ENCODE measurements around the gene MAPK12. TPM values are rescaled to one million over a fixed set of nuclear protein-coding genes. Genes with fewer than 3 reads are reported as not detected.

Gene MAPK12
- total and polyA plus RNA-seq, 2 experiments from 2014 or later, result 12.5 to 33.8 TPM

- Histone ChIP-seq H3K27me3 (no peaks in the 10 kb centered on the region), H3K9me3 (ENCODE audit: low read depth) (no peaks in the 10 kb centered on the region), H4K20me1 (ENCODE audit: insufficient read depth, poor library complexity, severe bottlenecking) (no peaks in the 10 kb centered on the region), H3K36me3 (replicated peaks; ENCODE audit: insufficient read depth, low read depth) (no peaks in the 10 kb centered on the region), H3K4me2 (no peak overlapping the region), H2AFZ (no peak overlapping the region), H3K4me1 (ENCODE audit: insufficient read depth) (no peaks in the 10 kb centered on the region), H3K79me2 (no peaks in the 10 kb centered on the region), H3K9me2 (replicated peaks; ENCODE audit: insufficient read depth) (no peaks in the 10 kb centered on the region), H3K27ac (no peak overlapping the region), H3K4me3 (no peak overlapping the region)
- DNase-seq (ENCODE audit: low spot score), result no peak
- WGBS (ENCODE audit: low lambda C conversion rate, missing lambda C conversion rate), result 90% methylated on average over 11 of the region's 12 CpGs
- no peak for TF ChIP-seq EZH2phosphoT487 (IDR thresholded peaks at IDR 0.05; ENCODE audit: low read depth, severe bottlenecking, unreplicated experiment)
- TF ChIP-seq EZH2 (IDR thresholded peaks at IDR 0.05; ENCODE audit: borderline replicate concordance), result no peak
- no peak for TF ChIP-seq CTCF (IDR thresholded peaks at IDR 0.05; ENCODE audit: poor library complexity)
Measured at GRCh38 chr22:50256258-50256862, 5.1 kb downstream of the MAPK12 start.

- H3K9me3 ChIP-seq (ENCODE audit: low read depth), result no peaks in the 10 kb centered on the region
- H3K27me3 ChIP-seq, result no peaks in the 10 kb centered on the region
- H4K20me1 ChIP-seq (ENCODE audit: insufficient read depth, poor library complexity, severe bottlenecking), result no peaks in the 10 kb centered on the region
- TF ChIP-seq CTCF (IDR thresholded peaks at IDR 0.05; ENCODE audit: poor library complexity) (no peak), EZH2phosphoT487 (IDR thresholded peaks at IDR 0.05; ENCODE audit: low read depth, severe bottlenecking, unreplicated experiment) (no peak), EZH2 (IDR thresholded peaks at IDR 0.05; ENCODE audit: borderline replicate concordance) (no peak)
- no peaks in the 10 kb centered on the region for H3K79me2 ChIP-seq
- no peak overlapping the region for H3K4me3 ChIP-seq
- peaks cover 2% of the 10 kb centered on the region for H3K4me1 ChIP-seq (ENCODE audit: insufficient read depth)
- 94% methylated on average over 15 of the region's 17 CpGs for WGBS (ENCODE audit: low lambda C conversion rate, missing lambda C conversion rate)
- H3K27ac ChIP-seq, result no peak overlapping the region
- H3K9me2 ChIP-seq (replicated peaks; ENCODE audit: insufficient read depth), result no peaks in the 10 kb centered on the region
- no peak for DNase-seq (ENCODE audit: low spot score)
- H3K36me3 ChIP-seq (replicated peaks; ENCODE audit: insufficient read depth, low read depth), result no peaks in the 10 kb centered on the region
- H3K4me2 ChIP-seq, result no peak overlapping the region
- H2AFZ ChIP-seq, result no peak overlapping the region
Measured at GRCh38 chr22:50255607-50256006, 5.9 kb downstream of the MAPK12 start.

GRCh38 chr22:50255099-50255498 lies 6.4 kb downstream of the MAPK12 start:
- no peak overlapping the region for H3K4me2 ChIP-seq
- H3K9me2 ChIP-seq (replicated peaks; ENCODE audit: insufficient read depth), result no peaks in the 10 kb centered on the region
- no peaks in the 10 kb centered on the region for H3K27me3 ChIP-seq
- H3K4me1 ChIP-seq (ENCODE audit: insufficient read depth), result peaks cover 7% of the 10 kb centered on the region
- no peaks in the 10 kb centered on the region for H4K20me1 ChIP-seq (ENCODE audit: insufficient read depth, poor library complexity, severe bottlenecking)
- no peak overlapping the region for H3K27ac ChIP-seq
- no peak overlapping the region for H2AFZ ChIP-seq
- no peak for TF ChIP-seq EZH2 (IDR thresholded peaks at IDR 0.05; ENCODE audit: borderline replicate concordance)
- no peak for TF ChIP-seq EZH2phosphoT487 (IDR thresholded peaks at IDR 0.05; ENCODE audit: low read depth, severe bottlenecking, unreplicated experiment)
- TF ChIP-seq CTCF (IDR thresholded peaks at IDR 0.05; ENCODE audit: poor library complexity), result no peak
- WGBS (ENCODE audit: low lambda C conversion rate, missing lambda C conversion rate), result 96% methylated on average over 19 of the region's 19 CpGs
- H3K79me2 ChIP-seq, result peaks cover 1% of the 10 kb centered on the region
- DNase-seq (ENCODE audit: low spot score), result no peak
- no peaks in the 10 kb centered on the region for H3K9me3 ChIP-seq (ENCODE audit: low read depth)
- no peak overlapping the region for H3K4me3 ChIP-seq
- no peaks in the 10 kb centered on the region for H3K36me3 ChIP-seq (replicated peaks; ENCODE audit: insufficient read depth, low read depth)

Data from hepatocyte (in vitro differentiated cells).